ENCODE results near the gene PDZRN3. TPM values are rescaled to one million over a fixed set of nuclear protein-coding genes. Genes with fewer than 3 reads are reported as not detected.

PDZRN3 gene
- total RNA-seq, 2 donors from 2014 or later, result 6.1 to 10.4 TPM

DNA sequence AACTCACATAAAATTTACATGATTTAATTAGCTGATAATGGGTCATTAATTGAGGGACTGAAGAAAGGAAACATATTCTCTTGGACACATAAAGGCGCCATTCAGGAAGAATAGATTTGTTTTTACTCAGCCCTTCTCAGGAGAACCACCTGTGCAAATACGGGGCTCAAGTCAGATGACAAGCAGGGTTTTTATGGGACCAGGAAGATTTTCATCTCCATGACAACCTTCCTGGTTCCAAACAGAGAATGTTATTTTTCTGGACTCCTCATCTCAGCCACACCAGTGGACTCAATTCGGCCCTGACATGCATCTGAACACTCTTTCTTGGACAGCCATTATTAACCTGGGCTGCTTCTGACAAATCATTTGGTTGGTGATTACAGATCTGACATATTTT is 120.5 kb downstream of the PDZRN3 start:
- Mint-ChIP-seq H3K36me3 (ENCODE audit: low read depth) (no peaks in the 10 kb centered on the region), H3K4me1 (peaks cover 17% of the 10 kb centered on the region), H3K27me3 (ENCODE audit: insufficient read depth) (peaks cover 12% of the 10 kb centered on the region), H3K27ac (no peak overlapping the region), H3K4me3 (no peak overlapping the region), H3K9me3 (no peaks in the 10 kb centered on the region)
- H3K4me1 ChIP-seq (ENCODE audit: control insufficient read depth, insufficient read depth, low read length), result peaks cover 3% of the 10 kb centered on the region
- no peaks in the 10 kb centered on the region for H3K9me3 ChIP-seq (ENCODE audit: control insufficient read depth, low read length)
- H3K9ac ChIP-seq (ENCODE audit: extremely low read depth, low read length, poor library complexity, severe bottlenecking), result no peak overlapping the region
- no peak overlapping the region for H3K4me3 ChIP-seq (ENCODE audit: low read length)
- no peaks in the 10 kb centered on the region for H3K27me3 ChIP-seq (ENCODE audit: control insufficient read depth, insufficient read depth, low read length, poor library complexity, severe bottlenecking)
- no peak overlapping the region for H3K27ac ChIP-seq (ENCODE audit: low read depth, low read length)
- no peak for DNase-seq
- TF ChIP-seq, protein P1, sequence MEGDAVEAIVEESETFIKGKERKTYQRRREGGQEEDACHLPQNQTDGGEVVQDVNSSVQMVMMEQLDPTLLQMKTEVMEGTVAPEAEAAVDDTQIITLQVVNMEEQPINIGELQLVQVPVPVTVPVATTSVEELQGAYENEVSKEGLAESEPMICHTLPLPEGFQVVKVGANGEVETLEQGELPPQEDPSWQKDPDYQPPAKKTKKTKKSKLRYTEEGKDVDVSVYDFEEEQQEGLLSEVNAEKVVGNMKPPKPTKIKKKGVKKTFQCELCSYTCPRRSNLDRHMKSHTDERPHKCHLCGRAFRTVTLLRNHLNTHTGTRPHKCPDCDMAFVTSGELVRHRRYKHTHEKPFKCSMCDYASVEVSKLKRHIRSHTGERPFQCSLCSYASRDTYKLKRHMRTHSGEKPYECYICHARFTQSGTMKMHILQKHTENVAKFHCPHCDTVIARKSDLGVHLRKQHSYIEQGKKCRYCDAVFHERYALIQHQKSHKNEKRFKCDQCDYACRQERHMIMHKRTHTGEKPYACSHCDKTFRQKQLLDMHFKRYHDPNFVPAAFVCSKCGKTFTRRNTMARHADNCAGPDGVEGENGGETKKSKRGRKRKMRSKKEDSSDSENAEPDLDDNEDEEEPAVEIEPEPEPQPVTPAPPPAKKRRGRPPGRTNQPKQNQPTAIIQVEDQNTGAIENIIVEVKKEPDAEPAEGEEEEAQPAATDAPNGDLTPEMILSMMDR (conservative IDR thresholded peaks at IDR 0.05), result no peak
- 90 to 100% methylated on average over 2 to 3 of the region's 3 CpGs for WGBS, 2 experiments (ENCODE audit: insufficient coverage in 1 of 2, insufficient read length in 1 of 2)
- no peaks in the 10 kb centered on the region for H3K36me3 ChIP-seq (ENCODE audit: control insufficient read depth, insufficient read depth, low read length)

DNA sequence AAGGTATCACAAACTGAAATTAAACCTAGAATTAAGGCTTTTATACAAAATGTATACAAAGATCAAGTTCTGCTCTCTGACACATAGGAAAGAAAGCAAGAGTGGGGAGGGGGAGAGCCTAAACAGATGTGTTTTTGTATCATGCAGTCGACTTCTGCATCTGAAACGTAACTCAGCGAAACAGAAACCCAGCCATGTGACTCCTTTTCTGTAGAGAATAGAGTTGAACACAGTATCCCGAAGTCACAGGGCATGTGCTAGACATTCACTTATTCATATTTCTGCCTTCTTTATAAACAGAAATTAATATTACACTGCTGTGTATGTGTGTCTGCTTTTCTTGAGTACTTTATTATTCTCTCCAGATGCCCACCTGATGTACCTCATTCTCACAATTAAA is 121.0 kb downstream of the PDZRN3 start:
- no peaks in the 10 kb centered on the region for H3K9me3 Mint-ChIP-seq
- no peak overlapping the region for H3K9ac ChIP-seq (ENCODE audit: extremely low read depth, low read length, poor library complexity, severe bottlenecking)
- no peaks in the 10 kb centered on the region for H3K36me3 Mint-ChIP-seq (ENCODE audit: low read depth)
- no peak for DNase-seq
- H3K27me3 Mint-ChIP-seq (ENCODE audit: insufficient read depth), result peaks cover 12% of the 10 kb centered on the region
- H3K27ac Mint-ChIP-seq, result no peak overlapping the region
- no peaks in the 10 kb centered on the region for H3K36me3 ChIP-seq (ENCODE audit: control insufficient read depth, insufficient read depth, low read length)
- H3K27me3 ChIP-seq (ENCODE audit: control insufficient read depth, insufficient read depth, low read length, poor library complexity, severe bottlenecking), result no peaks in the 10 kb centered on the region
- WGBS, 2 experiments (ENCODE audit: insufficient coverage in 1 of 2, insufficient read length in 1 of 2), result 92 to 100% methylated on average over 3 to 4 of the region's 4 CpGs
- H3K4me3 Mint-ChIP-seq, result no peak overlapping the region
- no peaks in the 10 kb centered on the region for H3K9me3 ChIP-seq (ENCODE audit: control insufficient read depth, low read length)
- TF ChIP-seq, protein P1 (conservative IDR thresholded peaks at IDR 0.05), result no peak
- no peak overlapping the region for H3K4me3 ChIP-seq (ENCODE audit: low read length)
- peaks cover 14% of the 10 kb centered on the region for H3K4me1 Mint-ChIP-seq
- no peaks in the 10 kb centered on the region for H3K4me1 ChIP-seq (ENCODE audit: control insufficient read depth, insufficient read depth, low read length)
- H3K27ac ChIP-seq (ENCODE audit: low read depth, low read length), result no peak overlapping the region

DNA sequence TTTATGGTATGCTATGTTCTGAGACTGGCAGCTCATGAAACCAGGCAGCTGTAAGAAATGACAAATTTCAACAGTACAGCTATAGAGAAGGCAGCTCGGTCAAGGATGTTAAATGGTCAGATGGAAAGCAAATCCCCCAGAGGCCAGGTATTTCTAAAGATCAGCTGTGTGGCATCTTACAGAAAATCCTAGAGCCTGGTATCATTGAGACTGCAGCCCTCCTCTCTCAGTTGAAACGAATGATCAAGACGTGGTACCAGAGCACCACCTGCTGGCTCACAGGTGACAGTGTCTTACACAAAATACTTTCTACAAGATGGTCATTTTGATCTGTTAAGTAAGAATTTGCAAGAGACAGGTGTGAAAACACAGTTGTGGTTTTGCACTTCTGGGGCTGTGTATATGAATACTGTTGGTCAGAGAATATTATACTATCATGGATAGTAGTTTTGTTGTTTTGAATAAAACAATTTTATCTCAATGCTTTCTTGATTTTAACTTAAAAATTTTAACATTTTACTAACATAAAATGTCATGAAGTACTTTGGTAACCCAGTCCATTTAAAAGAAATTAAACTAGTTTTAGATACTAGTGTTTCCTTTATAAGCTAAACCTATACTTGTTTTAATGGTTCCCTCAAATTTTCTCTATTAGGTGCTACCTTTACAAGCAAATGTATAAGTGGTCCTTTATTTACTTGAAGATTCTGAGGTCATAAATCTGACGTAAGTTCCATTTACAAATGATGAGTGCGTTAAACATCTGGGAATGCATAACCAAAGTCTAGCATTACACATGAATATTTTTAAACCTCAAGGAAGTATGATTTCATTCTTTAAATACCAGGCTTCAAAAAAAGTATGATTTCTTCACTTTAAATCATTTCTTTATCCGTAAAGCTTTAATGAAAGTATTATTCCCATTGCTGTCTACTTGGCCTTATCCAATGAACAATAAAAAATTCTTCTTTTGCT is 121.8 kb downstream of the PDZRN3 start:
- H3K4me1 Mint-ChIP-seq, result peaks cover 9% of the 10 kb centered on the region
- Histone ChIP-seq H3K4me3 (ENCODE audit: low read length) (no peak overlapping the region), H3K4me1 (ENCODE audit: control insufficient read depth, insufficient read depth, low read length) (no peaks in the 10 kb centered on the region), H3K9me3 (ENCODE audit: control insufficient read depth, low read length) (no peaks in the 10 kb centered on the region), H3K9ac (ENCODE audit: extremely low read depth, low read length, poor library complexity, severe bottlenecking) (no peak overlapping the region), H3K27me3 (ENCODE audit: control insufficient read depth, insufficient read depth, low read length, poor library complexity, severe bottlenecking) (no peaks in the 10 kb centered on the region), H3K36me3 (ENCODE audit: control insufficient read depth, insufficient read depth, low read length) (no peaks in the 10 kb centered on the region), H3K27ac (ENCODE audit: low read depth, low read length) (no peak overlapping the region)
- DNase-seq, result peak; percentile 90
- 54 to 77% methylated on average over 3 to 6 of the region's 6 CpGs for WGBS, 2 experiments (ENCODE audit: insufficient coverage in 1 of 2, insufficient read length in 1 of 2)
- no peak overlapping the region for H3K27ac Mint-ChIP-seq
- TF ChIP-seq, protein P1 (conservative IDR thresholded peaks at IDR 0.05), result peak; percentile 96
- H3K27me3 Mint-ChIP-seq (ENCODE audit: insufficient read depth), result peaks cover 9% of the 10 kb centered on the region
- no peak overlapping the region for H3K4me3 Mint-ChIP-seq
- H3K9me3 Mint-ChIP-seq, result no peaks in the 10 kb centered on the region
- H3K36me3 Mint-ChIP-seq (ENCODE audit: low read depth), result no peaks in the 10 kb centered on the region

Data from endodermal cell (in vitro differentiated cells).